ENCODE results near the gene ADRM1.

The ADRM1 gene

GRCh38 chr20:62314339-62314638 lies 11.5 kb downstream of the ADRM1 start:
- Histone ChIP-seq H3K4me3 (replicated peaks; ENCODE audit: low read depth, low read length) (no peak overlapping the region), H3K27me3 (replicated peaks; ENCODE audit: control insufficient read depth, insufficient read depth, low read length) (no peaks in the 10 kb centered on the region), H3K36me3 (ENCODE audit: control insufficient read depth, insufficient read depth, low read length) (no peaks in the 10 kb centered on the region)
- DNase-seq (ENCODE audit: extremely low read depth, insufficient read length) = no peak
- no peak for TF ChIP-seq CTCF (IDR thresholded peaks at IDR 0.05; ENCODE audit: insufficient read depth, low read length, poor library complexity, severe bottlenecking)

- Histone ChIP-seq H3K27me3 (replicated peaks; ENCODE audit: control insufficient read depth, insufficient read depth, low read length) (no peaks in the 10 kb centered on the region), H3K4me3 (replicated peaks; ENCODE audit: low read depth, low read length) (no peak overlapping the region), H3K36me3 (ENCODE audit: control insufficient read depth, insufficient read depth, low read length) (no peaks in the 10 kb centered on the region)
- TF ChIP-seq CTCF (IDR thresholded peaks at IDR 0.05; ENCODE audit: insufficient read depth, low read length, poor library complexity, severe bottlenecking) = no peak
- no peak for DNase-seq (ENCODE audit: extremely low read depth, insufficient read length)
Measured at GRCh38 chr20:62314711-62315302, 12.0 kb downstream of the ADRM1 start.

- Histone ChIP-seq H3K4me3 (replicated peaks; ENCODE audit: low read depth, low read length) (no peak overlapping the region), H3K27me3 (replicated peaks; ENCODE audit: control insufficient read depth, insufficient read depth, low read length) (no peaks in the 10 kb centered on the region), H3K36me3 (ENCODE audit: control insufficient read depth, insufficient read depth, low read length) (no peaks in the 10 kb centered on the region)
- no peak for DNase-seq (ENCODE audit: extremely low read depth, insufficient read length)
- no peak for TF ChIP-seq CTCF (IDR thresholded peaks at IDR 0.05; ENCODE audit: insufficient read depth, low read length, poor library complexity, severe bottlenecking)
Measured at GRCh38 chr20:62315773-62316172, 13.0 kb downstream of the ADRM1 start.

GRCh38 chr20:62316331-62317166 lies 13.8 kb downstream of the ADRM1 start:
- H3K27me3 ChIP-seq (replicated peaks; ENCODE audit: control insufficient read depth, insufficient read depth, low read length) = no peaks in the 10 kb centered on the region
- no peak for DNase-seq (ENCODE audit: extremely low read depth, insufficient read length)
- no peak overlapping the region for H3K4me3 ChIP-seq (replicated peaks; ENCODE audit: low read depth, low read length)
- no peak for TF ChIP-seq CTCF (IDR thresholded peaks at IDR 0.05; ENCODE audit: insufficient read depth, low read length, poor library complexity, severe bottlenecking)
- no peaks in the 10 kb centered on the region for H3K36me3 ChIP-seq (ENCODE audit: control insufficient read depth, insufficient read depth, low read length)

- Histone ChIP-seq H3K27me3 (replicated peaks; ENCODE audit: control insufficient read depth, insufficient read depth, low read length) (no peaks in the 10 kb centered on the region), H3K4me3 (replicated peaks; ENCODE audit: low read depth, low read length) (no peak overlapping the region), H3K36me3 (ENCODE audit: control insufficient read depth, insufficient read depth, low read length) (no peaks in the 10 kb centered on the region)
- no peak for DNase-seq (ENCODE audit: extremely low read depth, insufficient read length)
- TF ChIP-seq CTCF (IDR thresholded peaks at IDR 0.05; ENCODE audit: insufficient read depth, low read length, poor library complexity, severe bottlenecking) = no peak
Measured at GRCh38 chr20:62317167-62317655, 14.4 kb downstream of the ADRM1 start.

Measured in GM06990 (cell line).